ENCODE data around the gene GNA12.

DNA sequence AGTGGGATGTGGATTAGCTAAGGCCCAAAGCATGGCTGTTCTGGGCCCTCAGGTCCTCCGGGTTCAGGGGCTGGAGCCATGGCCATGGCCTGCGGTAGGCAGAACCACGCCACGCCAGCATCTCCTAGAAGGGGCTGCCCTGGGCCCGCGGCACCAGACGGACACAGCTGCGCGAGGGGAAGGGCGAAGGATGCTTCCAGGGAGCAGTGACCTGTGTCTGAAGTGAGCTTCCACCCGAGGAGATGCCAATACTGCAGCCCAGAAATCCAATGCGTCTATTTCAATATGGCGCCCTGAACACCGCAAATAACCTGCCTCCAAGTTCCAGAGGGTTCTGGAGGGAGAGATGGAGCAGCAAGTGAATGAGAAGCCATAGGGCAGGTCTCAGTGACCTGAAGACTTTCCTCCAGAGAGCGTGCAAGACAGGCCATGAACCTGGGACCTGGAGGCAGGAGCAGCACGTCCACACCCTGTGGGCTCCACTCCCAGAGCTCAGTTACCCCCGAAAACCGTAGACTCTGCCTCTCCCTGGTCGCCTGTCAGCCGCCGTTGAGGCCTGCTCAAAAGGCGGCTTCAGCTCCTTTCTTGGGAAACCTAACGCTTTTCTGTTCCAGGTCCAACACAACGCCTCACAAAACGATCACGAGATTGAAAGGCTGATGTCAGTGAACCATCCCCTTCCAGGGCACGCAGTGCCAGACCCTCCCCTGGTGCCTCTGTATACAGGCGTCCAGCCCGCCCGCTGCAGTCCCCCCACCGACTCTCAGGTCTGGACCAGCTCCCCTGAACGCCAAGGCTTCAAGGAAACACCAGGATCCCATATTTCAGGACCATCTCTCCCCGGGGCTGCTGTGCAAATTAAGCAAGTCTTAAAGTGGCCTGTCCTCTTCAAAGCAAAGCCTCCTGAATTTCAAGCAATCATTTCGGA lies 118.7 kb downstream of the GNA12 start:
- TF ChIP-seq GABPA (IDR thresholded peaks at IDR 0.05; ENCODE audit: low read depth) (no peak), POLR2AphosphoS5 (IDR thresholded peaks at IDR 0.05; ENCODE audit: low read depth) (no peak), SPI1 (IDR thresholded peaks at IDR 0.05; ENCODE audit: borderline replicate concordance, low read depth) (no peak)
- TF ChIP-seq, protein P1, sequence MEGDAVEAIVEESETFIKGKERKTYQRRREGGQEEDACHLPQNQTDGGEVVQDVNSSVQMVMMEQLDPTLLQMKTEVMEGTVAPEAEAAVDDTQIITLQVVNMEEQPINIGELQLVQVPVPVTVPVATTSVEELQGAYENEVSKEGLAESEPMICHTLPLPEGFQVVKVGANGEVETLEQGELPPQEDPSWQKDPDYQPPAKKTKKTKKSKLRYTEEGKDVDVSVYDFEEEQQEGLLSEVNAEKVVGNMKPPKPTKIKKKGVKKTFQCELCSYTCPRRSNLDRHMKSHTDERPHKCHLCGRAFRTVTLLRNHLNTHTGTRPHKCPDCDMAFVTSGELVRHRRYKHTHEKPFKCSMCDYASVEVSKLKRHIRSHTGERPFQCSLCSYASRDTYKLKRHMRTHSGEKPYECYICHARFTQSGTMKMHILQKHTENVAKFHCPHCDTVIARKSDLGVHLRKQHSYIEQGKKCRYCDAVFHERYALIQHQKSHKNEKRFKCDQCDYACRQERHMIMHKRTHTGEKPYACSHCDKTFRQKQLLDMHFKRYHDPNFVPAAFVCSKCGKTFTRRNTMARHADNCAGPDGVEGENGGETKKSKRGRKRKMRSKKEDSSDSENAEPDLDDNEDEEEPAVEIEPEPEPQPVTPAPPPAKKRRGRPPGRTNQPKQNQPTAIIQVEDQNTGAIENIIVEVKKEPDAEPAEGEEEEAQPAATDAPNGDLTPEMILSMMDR (IDR thresholded peaks at IDR 0.05; ENCODE audit: insufficient read depth, low read length): no peak
- TF ChIP-seq, protein P2, sequence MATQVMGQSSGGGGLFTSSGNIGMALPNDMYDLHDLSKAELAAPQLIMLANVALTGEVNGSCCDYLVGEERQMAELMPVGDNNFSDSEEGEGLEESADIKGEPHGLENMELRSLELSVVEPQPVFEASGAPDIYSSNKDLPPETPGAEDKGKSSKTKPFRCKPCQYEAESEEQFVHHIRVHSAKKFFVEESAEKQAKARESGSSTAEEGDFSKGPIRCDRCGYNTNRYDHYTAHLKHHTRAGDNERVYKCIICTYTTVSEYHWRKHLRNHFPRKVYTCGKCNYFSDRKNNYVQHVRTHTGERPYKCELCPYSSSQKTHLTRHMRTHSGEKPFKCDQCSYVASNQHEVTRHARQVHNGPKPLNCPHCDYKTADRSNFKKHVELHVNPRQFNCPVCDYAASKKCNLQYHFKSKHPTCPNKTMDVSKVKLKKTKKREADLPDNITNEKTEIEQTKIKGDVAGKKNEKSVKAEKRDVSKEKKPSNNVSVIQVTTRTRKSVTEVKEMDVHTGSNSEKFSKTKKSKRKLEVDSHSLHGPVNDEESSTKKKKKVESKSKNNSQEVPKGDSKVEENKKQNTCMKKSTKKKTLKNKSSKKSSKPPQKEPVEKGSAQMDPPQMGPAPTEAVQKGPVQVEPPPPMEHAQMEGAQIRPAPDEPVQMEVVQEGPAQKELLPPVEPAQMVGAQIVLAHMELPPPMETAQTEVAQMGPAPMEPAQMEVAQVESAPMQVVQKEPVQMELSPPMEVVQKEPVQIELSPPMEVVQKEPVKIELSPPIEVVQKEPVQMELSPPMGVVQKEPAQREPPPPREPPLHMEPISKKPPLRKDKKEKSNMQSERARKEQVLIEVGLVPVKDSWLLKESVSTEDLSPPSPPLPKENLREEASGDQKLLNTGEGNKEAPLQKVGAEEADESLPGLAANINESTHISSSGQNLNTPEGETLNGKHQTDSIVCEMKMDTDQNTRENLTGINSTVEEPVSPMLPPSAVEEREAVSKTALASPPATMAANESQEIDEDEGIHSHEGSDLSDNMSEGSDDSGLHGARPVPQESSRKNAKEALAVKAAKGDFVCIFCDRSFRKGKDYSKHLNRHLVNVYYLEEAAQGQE (IDR thresholded peaks at IDR 0.05; ENCODE audit: insufficient replicate concordance, low read depth): no peak

All from HL-60 (cell line).